Testis (tissue), 2 donors: ENCODE measurements around the gene TMEM119.

ENCODE experiments used
- POLR2A ChIP-seq: fragments of 450-650 bp; IDR thresholded peaks from one replicate; pipeline ENCODE4 v1.6.1; 2017; ENCODE audit warnings: antibody characterized with exemption, mild to moderate bottlenecking, moderate library complexity
- TF ChIP-seq, protein P1 (sequence below), 3 experiments: fragments of 450-650 bp in 2 of 3; fragments of 200-600 bp in 1 of 3; sonication (generic) in 1 of 3; IDR thresholded peaks; one replicate each; pipeline ENCODE4 v1.5.1; 2016 to 2019; ENCODE audit warnings: antibody characterized with exemption in 3 of 3, mild to moderate bottlenecking in 2 of 3, moderate library complexity in 1 of 3

DNA sequence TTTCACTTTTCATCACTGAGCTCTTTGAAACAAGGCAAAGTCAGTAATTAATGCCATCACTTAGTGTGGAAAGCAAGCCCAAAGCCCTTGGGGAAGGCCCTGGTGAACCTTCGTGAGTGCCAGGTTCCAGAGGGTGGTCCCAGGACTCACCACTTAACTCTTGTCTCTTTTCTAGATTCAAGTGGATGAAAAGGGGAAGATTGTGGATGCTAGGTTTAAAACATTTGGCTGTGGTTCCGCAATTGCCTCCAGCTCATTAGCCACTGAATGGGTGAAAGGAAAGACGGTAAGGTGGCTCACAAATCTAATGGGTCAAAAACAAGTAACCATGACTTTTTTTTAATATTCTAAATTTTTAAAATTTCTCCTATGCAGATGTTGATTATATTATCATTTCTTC, 32.7 kb downstream of the TMEM119 start:
- TF ChIP-seq, protein P1, sequence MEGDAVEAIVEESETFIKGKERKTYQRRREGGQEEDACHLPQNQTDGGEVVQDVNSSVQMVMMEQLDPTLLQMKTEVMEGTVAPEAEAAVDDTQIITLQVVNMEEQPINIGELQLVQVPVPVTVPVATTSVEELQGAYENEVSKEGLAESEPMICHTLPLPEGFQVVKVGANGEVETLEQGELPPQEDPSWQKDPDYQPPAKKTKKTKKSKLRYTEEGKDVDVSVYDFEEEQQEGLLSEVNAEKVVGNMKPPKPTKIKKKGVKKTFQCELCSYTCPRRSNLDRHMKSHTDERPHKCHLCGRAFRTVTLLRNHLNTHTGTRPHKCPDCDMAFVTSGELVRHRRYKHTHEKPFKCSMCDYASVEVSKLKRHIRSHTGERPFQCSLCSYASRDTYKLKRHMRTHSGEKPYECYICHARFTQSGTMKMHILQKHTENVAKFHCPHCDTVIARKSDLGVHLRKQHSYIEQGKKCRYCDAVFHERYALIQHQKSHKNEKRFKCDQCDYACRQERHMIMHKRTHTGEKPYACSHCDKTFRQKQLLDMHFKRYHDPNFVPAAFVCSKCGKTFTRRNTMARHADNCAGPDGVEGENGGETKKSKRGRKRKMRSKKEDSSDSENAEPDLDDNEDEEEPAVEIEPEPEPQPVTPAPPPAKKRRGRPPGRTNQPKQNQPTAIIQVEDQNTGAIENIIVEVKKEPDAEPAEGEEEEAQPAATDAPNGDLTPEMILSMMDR (IDR thresholded peaks at IDR 0.05) = no peak
- TF ChIP-seq POLR2A = no peak
